Measurements from ENCODE around the gene SUGCT. TPM values are rescaled to one million over a fixed set of nuclear protein-coding genes. Genes with fewer than 3 reads are reported as not detected.

Gene SUGCT
- total RNA-seq, 4 donors from 2014 or later: 0.83 to 7.1 (median 3.2) TPM

GRCh38 chr7:40777730-40778312 lies 643.0 kb downstream of the SUGCT start:
- intact Hi-C loops (cut with DNase I): no loop called here
- DNase-seq: no peak
- 86% methylated on average over 4 to 5 of the region's 5 CpGs for WGBS, 2 donors
- no peaks in the 10 kb centered on the region for H3K36me3 ChIP-seq
- TF ChIP-seq POLR2A (IDR thresholded peaks at IDR 0.05): no peak
- no peaks in the 10 kb centered on the region for H3K27me3 ChIP-seq
- H3K27ac ChIP-seq: no peak overlapping the region
- no peak overlapping the region for H3K4me3 ChIP-seq
- H3K4me1 ChIP-seq: peaks cover 0 to 14% (median 0%) of the 10 kb centered on the region in 3 donors
- no peaks in the 10 kb centered on the region for H3K9me3 ChIP-seq

GRCh38 chr7:40780460-40780859 lies 645.7 kb downstream of the SUGCT start:
- no peaks in the 10 kb centered on the region for H3K36me3 ChIP-seq
- no peak overlapping the region for H3K4me3 ChIP-seq
- DNase-seq: no peak
- H3K9me3 ChIP-seq: no peaks in the 10 kb centered on the region
- peak overlapping the region in 1 of 4 donors; percentile 49 for H3K27ac ChIP-seq
- WGBS, 2 donors: 4 to 28% methylated on average over 1 of the region's 1 CpG
- peaks cover 0 to 14% (median 0%) of the 10 kb centered on the region in 3 donors for H3K4me1 ChIP-seq
- TF ChIP-seq CTCF (IDR thresholded peaks at IDR 0.05) (no peak), POLR2A (IDR thresholded peaks at IDR 0.05) (no peak)
- intact Hi-C loops (cut with DNase I): no loop called here
- no peaks in the 10 kb centered on the region for H3K27me3 ChIP-seq

GRCh38 chr7:40782836-40783235 lies 648.0 kb downstream of the SUGCT start:
- H3K27me3 ChIP-seq: no peaks in the 10 kb centered on the region
- WGBS, 2 donors: 80 to 100% methylated on average over 1 to 2 of the region's 2 CpGs
- H3K27ac ChIP-seq: no peak overlapping the region
- no peak for DNase-seq
- no peak for TF ChIP-seq POLR2A (IDR thresholded peaks at IDR 0.05)
- TF ChIP-seq CTCF (IDR thresholded peaks at IDR 0.05): no peak
- H3K36me3 ChIP-seq: no peaks in the 10 kb centered on the region
- intact Hi-C loops (cut with DNase I): no loop called here
- H3K9me3 ChIP-seq: no peaks in the 10 kb centered on the region
- H3K4me3 ChIP-seq: no peak overlapping the region
- H3K4me1 ChIP-seq: peaks cover 0 to 14% (median 0%) of the 10 kb centered on the region in 3 donors

- DNase-seq: no peak
- Histone ChIP-seq H3K36me3 (no peaks in the 10 kb centered on the region), H3K4me3 (no peak overlapping the region), H3K9me3 (no peaks in the 10 kb centered on the region), H3K4me1 (peaks cover 0 to 14% (median 0%) of the 10 kb centered on the region in 3 donors), H3K27ac (no peak overlapping the region), H3K27me3 (no peaks in the 10 kb centered on the region)
- TF ChIP-seq POLR2A (IDR thresholded peaks at IDR 0.05): no peak
- no peak for TF ChIP-seq CTCF (IDR thresholded peaks at IDR 0.05)
- WGBS, 2 donors: 32 to 48% methylated on average over 2 of the region's 2 CpGs
- intact Hi-C loops (cut with DNase I): no loop called here
These were observed 649.4 kb downstream of the SUGCT start for GRCh38 chr7:40784176-40784575.

GRCh38 chr7:40786909-40787308 lies 652.1 kb downstream of the SUGCT start:
- no peak overlapping the region for H3K27ac ChIP-seq
- WGBS, 2 donors: 87 to 94% methylated on average over 1 of the region's 1 CpG
- intact Hi-C loops (cut with DNase I): no loop called here
- no peaks in the 10 kb centered on the region for H3K9me3 ChIP-seq
- H3K36me3 ChIP-seq: no peaks in the 10 kb centered on the region
- no peaks in the 10 kb centered on the region for H3K27me3 ChIP-seq
- H3K4me1 ChIP-seq: no peaks in the 10 kb centered on the region
- no peak overlapping the region for H3K4me3 ChIP-seq
- TF ChIP-seq CTCF (IDR thresholded peaks at IDR 0.05) (no peak), POLR2A (IDR thresholded peaks at IDR 0.05) (no peak)
- no peak for DNase-seq

GRCh38 chr7:40793132-40793531 lies 658.3 kb downstream of the SUGCT start:
- TF ChIP-seq CTCF (IDR thresholded peaks at IDR 0.05) (no peak), POLR2A (IDR thresholded peaks at IDR 0.05) (no peak)
- no peak overlapping the region for H3K27ac ChIP-seq
- H3K9me3 ChIP-seq: no peaks in the 10 kb centered on the region
- 79 to 88% methylated on average over 3 of the region's 3 CpGs for WGBS, 2 donors
- intact Hi-C loops (cut with DNase I): no loop called here
- no peak overlapping the region for H3K4me3 ChIP-seq
- no peaks in the 10 kb centered on the region for H3K27me3 ChIP-seq
- no peaks in the 10 kb centered on the region for H3K36me3 ChIP-seq
- DNase-seq: no peak
- H3K4me1 ChIP-seq: peaks cover 0 to 14% (median 0%) of the 10 kb centered on the region in 3 donors
